Measurements from ENCODE around the gene ARHGEF4. TPM values are rescaled to one million over a fixed set of nuclear protein-coding genes. Genes with fewer than 3 reads are reported as not detected.

The ARHGEF4 gene
- total RNA-seq, 1 experiment from 2014 or later = 26.6 TPM

GRCh38 chr2:131032393-131032836, 195.7 kb downstream of the ARHGEF4 start:
- intact Hi-C loops (cut with micrococcal nuclease) = no loop called here
- Histone ChIP-seq H4K20me1 (ENCODE audit: insufficient read depth) (no peaks in the 10 kb centered on the region), H3K9me2 (ENCODE audit: insufficient read depth) (no peaks in the 10 kb centered on the region), H3K36me3 (ENCODE audit: control insufficient read depth in 1 of 2, insufficient read depth in 2 of 2, low read length in 2 of 2) (no peaks in the 10 kb centered on the region), H3K4me1 (ENCODE audit: control insufficient read depth in 1 of 2, insufficient read depth in 2 of 2, low read length in 2 of 2) (no peaks in the 10 kb centered on the region), H2AFZ (ENCODE audit: low read depth, low read length, poor library complexity, severe bottlenecking) (no peak overlapping the region), H3K9me3 (ENCODE audit: control insufficient read depth in 1 of 2, insufficient read depth in 1 of 2, low read depth in 1 of 2, low read length in 2 of 2) (no peaks in the 10 kb centered on the region; a peak in 1 of 4 replicates), H3K79me2 (ENCODE audit: insufficient read depth, low read length) (no peaks in the 10 kb centered on the region), H3K4me3 (replicated peaks in 1 of 2; ENCODE audit: low read depth in 1 of 2, low read length in 2 of 2) (no peak overlapping the region), H3K27ac (ENCODE audit: low read depth, low read length) (no peak overlapping the region), H3K27me3 (ENCODE audit: insufficient read depth, low read length) (no peaks in the 10 kb centered on the region), H3K9ac (ENCODE audit: low read length) (no peak overlapping the region), H3K4me2 (ENCODE audit: low read length) (no peak overlapping the region)
- RAD21 ChIA-PET (ENCODE audit: low non-redundant PET in 1 of 2, low total read pairs in 2 of 2, uncharacterized antibody in 2 of 2, unreplicated experiment in 2 of 2) = no interaction called here
- CTCF ChIA-PET = no interaction called here
- no peak for ATAC-seq
- POLR2A ChIA-PET = no interaction called here
- BruUV-seq (replicated peaks) = no TSS peak
- TF ChIP-seq RAD21 (IDR thresholded peaks at IDR 0.05; ENCODE audit: low read depth) (no peak), SRF (IDR thresholded peaks at IDR 0.05; ENCODE audit: low read depth) (no peak), JUND (IDR thresholded peaks at IDR 0.05) (no peak), ZFX (IDR thresholded peaks at IDR 0.05) (no peak), FOSL1 (IDR thresholded peaks at IDR 0.05; ENCODE audit: low read depth) (no peak), ZBTB33 (IDR thresholded peaks at IDR 0.05; ENCODE audit: extremely low read depth, insufficient replicate concordance, low read length) (no peak)
- TF ChIP-seq, protein P1, sequence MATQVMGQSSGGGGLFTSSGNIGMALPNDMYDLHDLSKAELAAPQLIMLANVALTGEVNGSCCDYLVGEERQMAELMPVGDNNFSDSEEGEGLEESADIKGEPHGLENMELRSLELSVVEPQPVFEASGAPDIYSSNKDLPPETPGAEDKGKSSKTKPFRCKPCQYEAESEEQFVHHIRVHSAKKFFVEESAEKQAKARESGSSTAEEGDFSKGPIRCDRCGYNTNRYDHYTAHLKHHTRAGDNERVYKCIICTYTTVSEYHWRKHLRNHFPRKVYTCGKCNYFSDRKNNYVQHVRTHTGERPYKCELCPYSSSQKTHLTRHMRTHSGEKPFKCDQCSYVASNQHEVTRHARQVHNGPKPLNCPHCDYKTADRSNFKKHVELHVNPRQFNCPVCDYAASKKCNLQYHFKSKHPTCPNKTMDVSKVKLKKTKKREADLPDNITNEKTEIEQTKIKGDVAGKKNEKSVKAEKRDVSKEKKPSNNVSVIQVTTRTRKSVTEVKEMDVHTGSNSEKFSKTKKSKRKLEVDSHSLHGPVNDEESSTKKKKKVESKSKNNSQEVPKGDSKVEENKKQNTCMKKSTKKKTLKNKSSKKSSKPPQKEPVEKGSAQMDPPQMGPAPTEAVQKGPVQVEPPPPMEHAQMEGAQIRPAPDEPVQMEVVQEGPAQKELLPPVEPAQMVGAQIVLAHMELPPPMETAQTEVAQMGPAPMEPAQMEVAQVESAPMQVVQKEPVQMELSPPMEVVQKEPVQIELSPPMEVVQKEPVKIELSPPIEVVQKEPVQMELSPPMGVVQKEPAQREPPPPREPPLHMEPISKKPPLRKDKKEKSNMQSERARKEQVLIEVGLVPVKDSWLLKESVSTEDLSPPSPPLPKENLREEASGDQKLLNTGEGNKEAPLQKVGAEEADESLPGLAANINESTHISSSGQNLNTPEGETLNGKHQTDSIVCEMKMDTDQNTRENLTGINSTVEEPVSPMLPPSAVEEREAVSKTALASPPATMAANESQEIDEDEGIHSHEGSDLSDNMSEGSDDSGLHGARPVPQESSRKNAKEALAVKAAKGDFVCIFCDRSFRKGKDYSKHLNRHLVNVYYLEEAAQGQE (IDR thresholded peaks at IDR 0.05; ENCODE audit: low read depth) = no peak
- DNase-seq (ENCODE audit: low read depth, low spot score) = no peak

All from HCT116 (cell line).